CD4-positive, alpha-beta T cell (primary cell): ENCODE measurements around the gene RBMS1. TPM values are rescaled to one million over a fixed set of nuclear protein-coding genes. Genes with fewer than 3 reads are reported as not detected.

Experiments used
- ATAC-seq: fragments of 200-7000 bp; cut with Tn5 transposase; one replicate; pipeline ENCODE4 v1.10.0; 2022; ENCODE audit warnings: mild to moderate bottlenecking; ENCODE audit not compliant: poor library complexity
- CTCF ChIA-PET: fragments of 350-600 bp; sonication (Branson Sonifier 250); formaldehyde crosslinking; loops from one replicate; lab custom pipeline; 2021; ENCODE audit warnings: antibody characterized with exemption, inconsistent platforms; lab: Charles Lee
- POLR2A ChIA-PET: fragments of 350-600 bp; sonication (Branson Sonifier 250); formaldehyde crosslinking; loops from one replicate; lab custom pipeline; 2021; ENCODE audit warnings: antibody characterized with exemption, inconsistent platforms; lab: Charles Lee
- DNase-seq, 14 experiments: peaks; one replicate each; pipeline ENCODE4 v3.0.0-alpha.2; 2013 to 2020; ENCODE audit warnings: mixed read lengths in 2 of 14
- H3K27ac ChIP-seq, 2 donors: one replicate each; pipeline versions ENCODE4 v1.5.1 to v1.7.0; 2013; ENCODE audit warnings: low read length in 2 of 2, low read depth in 1 of 2, mild to moderate bottlenecking in 1 of 2
- H3K27me3 ChIP-seq, 2 experiments: 1 replicate in 1 of 2; 2 replicates in 1 of 2; pipeline versions ENCODE4 v1.6.1 to v1.7.0; 2013; ENCODE audit warnings: low read length in 2 of 2, control low read depth in 1 of 2, mild to moderate bottlenecking in 1 of 2, moderate library complexity in 1 of 2; ENCODE audit not compliant: insufficient read depth in 2 of 2, control insufficient read depth in 1 of 2
- H3K36me3 ChIP-seq: one replicate; pipeline ENCODE4 v1.6.1; 2013; ENCODE audit warnings: low read length, control low read depth; ENCODE audit not compliant: insufficient read depth
- H3K4me1 ChIP-seq: one replicate; pipeline ENCODE4 v1.6.1; 2013; ENCODE audit warnings: low read length, control low read depth; ENCODE audit not compliant: insufficient read depth
- H3K4me3 ChIP-seq: one replicate; pipeline ENCODE4 v1.5.1; 2013; ENCODE audit warnings: mild to moderate bottlenecking, low read length, moderate library complexity
- H3K9me3 ChIP-seq, 2 experiments: 1 replicate in 1 of 2; 2 replicates in 1 of 2; pipeline versions ENCODE4 v1.6.1 to v1.7.0; 2013; ENCODE audit warnings: low read length in 2 of 2, mild to moderate bottlenecking in 2 of 2, control low read depth in 1 of 2, moderate library complexity in 1 of 2; ENCODE audit not compliant: control insufficient read depth in 1 of 2, insufficient read depth in 1 of 2
- H3K27ac Mint-ChIP-seq: one replicate; pipeline ENCODE4 v1.8.0; 2020; ENCODE audit warnings: mixed read lengths
- H3K27me3 Mint-ChIP-seq: one replicate; pipeline ENCODE4 v1.8.0; 2021; ENCODE audit warnings: mixed read lengths
- H3K36me3 Mint-ChIP-seq: one replicate; pipeline ENCODE4 v1.8.0; 2021; ENCODE audit warnings: low read depth, mixed read lengths
- H3K4me1 Mint-ChIP-seq: one replicate; pipeline ENCODE4 v1.8.0; 2021; ENCODE audit warnings: low read depth, mixed read lengths
- H3K4me3 Mint-ChIP-seq: one replicate; pipeline ENCODE4 v1.8.0; 2020; ENCODE audit warnings: mild to moderate bottlenecking, mixed read lengths
- H3K9me3 Mint-ChIP-seq: one replicate; pipeline ENCODE4 v1.8.0; 2020; ENCODE audit warnings: mixed read lengths
- CTCF ChIP-seq: fragments of 200-600 bp; IDR thresholded peaks from one replicate; pipeline ENCODE4 v1.8.0; 2022; ENCODE audit warnings: antibody characterized with exemption, mild to moderate bottlenecking
- intact Hi-C, 2 experiments: fragments of 100-400 bp; cut with DNase I in 1 of 2; cut with micrococcal nuclease in 1 of 2; formaldehyde crosslinking; loops; one replicate each; pipeline versions ENCODE4 v1.15.1 to v1.9.0; 2023 to 2025; cut with DNase I, micrococcal nuclease
- total RNA-seq, 174 experiments: library from RNA in 2 of 174; stranded (reverse) in 2 of 174; gene quantifications; one replicate each; pipeline ENCODE4 v1.2.3 and lab custom pipeline; 2021 to 2026

Gene RBMS1
- total RNA-seq, 2 experiments from 2014 or later, result 88.6 to 90.3 TPM

- Mint-ChIP-seq H3K36me3 (peaks cover 13% of the 10 kb centered on the region), H3K4me3 (peak overlapping the region; percentile 32), H3K27ac (peak overlapping the region; percentile 60), H3K4me1 (peaks cover 99% of the 10 kb centered on the region), H3K9me3 (no peaks in the 10 kb centered on the region), H3K27me3 (no peaks in the 10 kb centered on the region)
- intact Hi-C loops, result loop anchor here in 1 of 2 experiments (10.0 kb wide), 1 partner anchor 586 kb away; no protein-coding TSS in a partner anchor
- Histone ChIP-seq H3K36me3 (no peaks in the 10 kb centered on the region), H3K4me1 (peaks cover 42% of the 10 kb centered on the region), H3K27me3 (no peaks in the 10 kb centered on the region), H3K27ac (no peak overlapping the region), H3K4me3 (no peak overlapping the region), H3K9me3 (no peaks in the 10 kb centered on the region)
- ATAC-seq, result no peak
- DNase-seq, result no peak
- ChIA-PET POLR2A (interaction anchor here (0.6 kb wide), 1 partner anchor 8 kb away, joined by 3 read pairs; no protein-coding TSS in a partner anchor), CTCF (interaction anchor here (1.0 to 1.8 kb wide), 3 partner anchors 10 to 69 kb away, joined by 3 to 5 read pairs (median 4); no protein-coding TSS in a partner anchor)
- TF ChIP-seq CTCF, result no peak
Observed at GRCh38 chr2:160328811-160329527, 164.6 kb downstream of the RBMS1 start.

GRCh38 chr2:160326786-160327185, 166.8 kb downstream of the RBMS1 start:
- Mint-ChIP-seq H3K27ac (peak overlapping the region; percentile 50), H3K36me3 (peaks cover 9% of the 10 kb centered on the region), H3K27me3 (no peaks in the 10 kb centered on the region), H3K4me1 (peaks cover 96% of the 10 kb centered on the region), H3K4me3 (no peak overlapping the region), H3K9me3 (no peaks in the 10 kb centered on the region)
- H3K4me1 ChIP-seq, result peaks cover 40% of the 10 kb centered on the region
- no peak overlapping the region for H3K27ac ChIP-seq
- ChIA-PET CTCF (no interaction called here), POLR2A (no interaction called here)
- H3K27me3 ChIP-seq, result no peaks in the 10 kb centered on the region
- H3K36me3 ChIP-seq, result no peaks in the 10 kb centered on the region
- ATAC-seq (no peak), DNase-seq (no peak)
- TF ChIP-seq CTCF, result no peak
- H3K4me3 ChIP-seq, result no peak overlapping the region
- no peaks in the 10 kb centered on the region for H3K9me3 ChIP-seq
- intact Hi-C loops, result loop anchor here in 1 of 2 experiments (10.0 kb wide), 1 partner anchor 588 kb away; no protein-coding TSS in a partner anchor

GRCh38 chr2:160325418-160325817, 168.2 kb downstream of the RBMS1 start:
- peaks cover 36% of the 10 kb centered on the region for H3K4me1 ChIP-seq
- DNase-seq (peak in 2 of 14 experiments; percentile 32 to 36), ATAC-seq (peak; percentile 25)
- ChIA-PET CTCF (interaction anchor here (1.6 to 2.6 kb wide), 3 partner anchors 7 to 738 kb away, joined by 3 to 19 read pairs (median 6); no protein-coding TSS in a partner anchor), POLR2A (interaction anchor here (1.2 kb wide), 1 partner anchor 13 kb away, joined by 3 read pairs; no protein-coding TSS in a partner anchor)
- H3K27me3 Mint-ChIP-seq, result no peaks in the 10 kb centered on the region
- no peak overlapping the region for H3K4me3 ChIP-seq
- H3K9me3 Mint-ChIP-seq, result no peaks in the 10 kb centered on the region
- no peaks in the 10 kb centered on the region for H3K27me3 ChIP-seq
- peaks cover 96% of the 10 kb centered on the region for H3K4me1 Mint-ChIP-seq
- H3K27ac Mint-ChIP-seq, result no peak overlapping the region
- intact Hi-C loops, result loop anchor here (2.0 to 10.0 kb wide), 2 partner anchors 589 to 645 kb away; no protein-coding TSS in a partner anchor
- H3K9me3 ChIP-seq, result no peaks in the 10 kb centered on the region
- no peak overlapping the region for H3K27ac ChIP-seq
- H3K36me3 ChIP-seq, result no peaks in the 10 kb centered on the region
- H3K36me3 Mint-ChIP-seq, result peaks cover 9% of the 10 kb centered on the region
- TF ChIP-seq CTCF, result no peak
- no peak overlapping the region for H3K4me3 Mint-ChIP-seq
